ENCODE measurements around the gene ZYG11B. TPM values are rescaled to one million over a fixed set of nuclear protein-coding genes. Genes with fewer than 3 reads are reported as not detected.
A peak's percentile ranks its signal among the peaks of the same experiment; 100 is the strongest.

The ZYG11B gene
- total and polyA plus RNA-seq, 9 of the 15 experiments (the other 6 are each of a cell fraction or from before 2014, with no cell fraction given), result 4.9 to 22.2 (median 12.2) TPM

- TF ChIP-seq HMBOX1 (IDR thresholded peaks at IDR 0.05) (no peak), ZNF518B (CRISPR knock-in tag; IDR thresholded peaks at IDR 0.05) (no peak), ASH1L (IDR thresholded peaks at IDR 0.05; ENCODE audit: borderline replicate concordance, low read depth, partially characterized antibody) (no peak), USF2 (CRISPR knock-in tag; IDR thresholded peaks at IDR 0.05) (no peak), CREBBP (IDR thresholded peaks at IDR 0.05; ENCODE audit: low read depth, low read length) (no peak), RFX7 (CRISPR knock-in tag; IDR thresholded peaks at IDR 0.05) (no peak), XRCC5 (IDR thresholded peaks at IDR 0.05; ENCODE audit: low read depth, low read length) (no peak), KLF13 (tag; IDR thresholded peaks at IDR 0.05; ENCODE audit: borderline replicate concordance, low read depth) (no peak), MAFF (IDR thresholded peaks at IDR 0.05; ENCODE audit: low read length) (no peak), TSHZ1 (CRISPR knock-in tag; IDR thresholded peaks at IDR 0.05) (no peak), ZNF232 (CRISPR knock-in tag; IDR thresholded peaks at IDR 0.05) (no peak), JUND (IDR thresholded peaks at IDR 0.05; ENCODE audit: borderline replicate concordance, low read depth, low read length) (no peak), JUND (tag; IDR thresholded peaks at IDR 0.05; ENCODE audit: borderline replicate concordance, low read depth, low read length) (no peak), TRIM28 (IDR thresholded peaks at IDR 0.05) (peak; percentile 44; the same call in 1 of the 2 replicates), ZNF174 (CRISPR knock-in tag; IDR thresholded peaks at IDR 0.05) (no peak)
- TF ChIP-seq, protein P1, sequence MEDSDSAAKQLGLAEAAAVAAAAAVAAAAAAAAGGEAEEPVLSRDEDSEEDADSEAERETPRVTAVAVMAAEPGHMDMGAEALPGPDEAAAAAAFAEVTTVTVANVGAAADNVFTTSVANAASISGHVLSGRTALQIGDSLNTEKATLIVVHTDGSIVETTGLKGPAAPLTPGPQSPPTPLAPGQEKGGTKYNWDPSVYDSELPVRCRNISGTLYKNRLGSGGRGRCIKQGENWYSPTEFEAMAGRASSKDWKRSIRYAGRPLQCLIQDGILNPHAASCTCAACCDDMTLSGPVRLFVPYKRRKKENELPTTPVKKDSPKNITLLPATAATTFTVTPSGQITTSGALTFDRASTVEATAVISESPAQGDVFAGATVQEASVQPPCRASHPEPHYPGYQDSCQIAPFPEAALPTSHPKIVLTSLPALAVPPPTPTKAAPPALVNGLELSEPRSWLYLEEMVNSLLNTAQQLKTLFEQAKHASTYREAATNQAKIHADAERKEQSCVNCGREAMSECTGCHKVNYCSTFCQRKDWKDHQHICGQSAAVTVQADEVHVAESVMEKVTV (CRISPR knock-in tag; IDR thresholded peaks at IDR 0.05), result no peak
- TF ChIP-seq, protein P2, sequence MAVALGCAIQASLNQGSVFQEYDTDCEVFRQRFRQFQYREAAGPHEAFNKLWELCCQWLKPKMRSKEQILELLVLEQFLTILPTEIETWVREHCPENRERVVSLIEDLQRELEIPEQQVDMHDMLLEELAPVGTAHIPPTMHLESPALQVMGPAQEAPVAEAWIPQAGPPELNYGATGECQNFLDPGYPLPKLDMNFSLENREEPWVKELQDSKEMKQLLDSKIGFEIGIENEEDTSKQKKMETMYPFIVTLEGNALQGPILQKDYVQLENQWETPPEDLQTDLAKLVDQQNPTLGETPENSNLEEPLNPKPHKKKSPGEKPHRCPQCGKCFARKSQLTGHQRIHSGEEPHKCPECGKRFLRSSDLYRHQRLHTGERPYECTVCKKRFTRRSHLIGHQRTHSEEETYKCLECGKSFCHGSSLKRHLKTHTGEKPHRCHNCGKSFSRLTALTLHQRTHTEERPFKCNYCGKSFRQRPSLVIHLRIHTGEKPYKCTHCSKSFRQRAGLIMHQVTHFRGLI (CRISPR knock-in tag; IDR thresholded peaks at IDR 0.05), result no peak
Measured at GRCh38 chr1:52727114-52727586, 897 bp downstream of the ZYG11B start (continued).

Measured in K562 (cell line).